HG03469 (cell line): Measurements from ENCODE around the gene WDR37.

ENCODE experiments used
- ATAC-seq: cut with Tn5 transposase; IDR thresholded peaks from one replicate; pipeline ENCODE4 v1.9.1; 2021; ENCODE audit warnings: mild to moderate bottlenecking, moderate library complexity, moderate number of reproducible peaks; ENCODE audit not compliant: unreplicated experiment

The WDR37 gene

GRCh38 chr10:1068380-1069361 is 12.5 kb downstream of the WDR37 start:
- no peak for ATAC-seq

DNA sequence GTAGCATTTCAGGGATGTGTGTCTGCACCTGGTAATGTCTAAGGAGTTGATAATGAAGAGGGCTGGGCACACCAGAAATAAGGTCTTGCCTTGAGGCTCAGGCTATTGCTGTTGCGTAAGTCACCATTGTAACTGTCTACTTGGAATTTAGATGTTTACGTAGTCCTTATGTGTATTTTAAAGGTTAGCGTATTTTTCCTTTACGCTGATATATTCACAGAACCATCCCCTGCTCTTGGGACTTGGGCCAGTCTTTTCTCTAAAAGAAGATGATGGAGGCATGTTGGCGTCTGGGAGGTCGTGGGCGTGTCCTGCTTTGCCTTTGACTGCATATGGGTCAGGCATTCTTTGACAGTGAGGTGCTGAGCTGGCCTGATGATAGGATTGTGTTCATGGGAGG is 14.7 kb downstream of the WDR37 start:
- ATAC-seq = no peak

DNA sequence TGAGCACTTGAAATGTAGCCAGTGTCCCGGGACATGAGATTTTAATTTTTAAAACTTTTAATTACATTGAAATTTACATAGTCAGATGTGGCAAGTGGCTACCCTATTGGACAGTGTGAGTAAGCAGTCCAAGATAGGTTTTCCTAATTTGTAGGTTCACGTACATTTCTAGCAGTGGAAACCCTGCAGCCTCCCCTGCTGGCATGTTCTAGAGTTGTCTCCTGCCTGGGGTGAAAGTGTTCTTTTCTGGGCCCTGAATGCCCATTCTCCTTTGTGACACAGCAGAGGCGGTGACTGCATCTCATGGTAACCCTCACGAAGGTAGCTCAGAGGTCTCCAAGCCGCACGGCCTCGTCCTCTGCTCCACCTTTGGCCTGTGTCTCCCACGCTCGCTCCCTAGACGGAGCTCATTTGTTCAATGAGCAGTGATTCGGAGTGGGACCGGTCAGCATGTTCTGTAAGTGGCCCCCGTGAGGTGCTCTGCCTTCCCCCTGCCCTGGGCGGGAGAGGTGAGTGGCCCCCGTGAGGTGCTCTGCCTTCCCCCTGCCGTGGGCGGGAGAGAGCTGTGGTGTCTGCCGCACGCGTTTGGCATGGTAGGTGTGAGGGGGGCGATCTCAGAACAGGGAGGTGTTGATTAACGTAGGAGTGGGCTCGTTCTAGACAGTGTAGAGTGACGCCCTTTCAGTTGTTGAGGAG is 18.0 kb downstream of the WDR37 start:
- no peak for ATAC-seq

DNA sequence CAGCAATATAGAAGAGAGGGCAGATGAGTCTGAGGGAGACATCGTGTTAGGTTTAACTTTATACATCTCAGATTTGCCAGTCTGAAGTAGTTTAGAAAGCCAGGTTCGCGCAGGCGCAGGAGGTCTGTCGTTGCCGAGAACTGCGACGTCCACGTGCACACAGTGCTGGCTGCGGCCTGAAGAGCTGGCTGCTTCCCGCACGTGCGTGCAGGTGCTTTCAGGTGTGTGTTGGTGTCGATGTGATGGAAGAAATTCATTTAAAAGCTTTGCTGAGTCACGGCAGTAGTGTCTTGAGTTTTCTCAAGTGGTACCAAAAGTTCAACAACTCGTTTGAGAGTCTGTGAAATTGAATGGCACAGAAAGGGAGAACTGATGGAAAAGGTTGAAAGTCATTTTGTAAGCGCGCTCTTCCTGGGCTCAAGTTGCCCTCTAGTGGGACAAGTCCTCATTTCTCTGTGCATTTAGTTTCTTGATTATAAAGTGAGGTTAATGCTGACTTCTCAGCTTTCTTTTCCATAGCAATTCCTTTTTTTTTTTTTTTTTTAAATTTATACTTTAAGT is 18.6 kb downstream of the WDR37 start:
- no peak for ATAC-seq

DNA sequence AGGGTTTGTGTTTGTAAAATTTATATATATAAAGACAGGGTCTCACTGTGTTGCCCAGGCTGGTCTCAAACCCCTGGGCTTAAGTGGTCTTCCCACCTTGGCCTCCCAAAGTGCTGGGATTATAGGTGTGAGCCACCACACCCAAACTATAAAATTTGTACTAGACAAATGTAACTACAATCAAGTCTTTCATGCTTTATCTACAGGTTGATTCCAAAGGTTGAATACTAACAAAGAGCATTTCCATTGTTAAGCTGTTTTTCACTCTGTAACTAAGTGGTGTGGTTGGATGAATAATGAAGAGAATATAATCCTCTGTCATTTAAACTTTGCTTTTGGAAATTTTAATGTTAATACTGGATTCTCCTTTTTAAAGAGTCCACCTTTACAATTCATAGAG is 22.5 kb downstream of the WDR37 start:
- ATAC-seq = no peak

DNA sequence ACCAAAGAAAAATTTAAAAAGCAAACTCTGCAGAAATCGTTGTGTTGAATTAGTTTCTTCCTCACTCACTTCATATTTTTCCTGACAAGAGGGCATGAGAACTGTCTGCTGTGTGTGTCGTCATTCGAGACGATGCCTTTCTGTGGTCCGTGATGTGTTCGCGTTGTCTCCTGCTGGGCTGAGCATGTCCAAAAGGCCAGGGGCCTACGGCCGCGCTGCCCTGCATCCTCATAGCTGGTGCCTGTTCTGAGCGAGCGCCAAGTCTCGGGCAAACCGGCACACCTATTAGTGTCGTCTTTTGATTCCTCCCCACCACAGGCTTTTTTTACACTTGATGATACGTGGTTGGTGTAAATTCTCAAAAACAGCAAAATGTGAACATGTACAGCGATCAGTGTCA is 27.4 kb downstream of the WDR37 start:
- ATAC-seq = no peak

DNA sequence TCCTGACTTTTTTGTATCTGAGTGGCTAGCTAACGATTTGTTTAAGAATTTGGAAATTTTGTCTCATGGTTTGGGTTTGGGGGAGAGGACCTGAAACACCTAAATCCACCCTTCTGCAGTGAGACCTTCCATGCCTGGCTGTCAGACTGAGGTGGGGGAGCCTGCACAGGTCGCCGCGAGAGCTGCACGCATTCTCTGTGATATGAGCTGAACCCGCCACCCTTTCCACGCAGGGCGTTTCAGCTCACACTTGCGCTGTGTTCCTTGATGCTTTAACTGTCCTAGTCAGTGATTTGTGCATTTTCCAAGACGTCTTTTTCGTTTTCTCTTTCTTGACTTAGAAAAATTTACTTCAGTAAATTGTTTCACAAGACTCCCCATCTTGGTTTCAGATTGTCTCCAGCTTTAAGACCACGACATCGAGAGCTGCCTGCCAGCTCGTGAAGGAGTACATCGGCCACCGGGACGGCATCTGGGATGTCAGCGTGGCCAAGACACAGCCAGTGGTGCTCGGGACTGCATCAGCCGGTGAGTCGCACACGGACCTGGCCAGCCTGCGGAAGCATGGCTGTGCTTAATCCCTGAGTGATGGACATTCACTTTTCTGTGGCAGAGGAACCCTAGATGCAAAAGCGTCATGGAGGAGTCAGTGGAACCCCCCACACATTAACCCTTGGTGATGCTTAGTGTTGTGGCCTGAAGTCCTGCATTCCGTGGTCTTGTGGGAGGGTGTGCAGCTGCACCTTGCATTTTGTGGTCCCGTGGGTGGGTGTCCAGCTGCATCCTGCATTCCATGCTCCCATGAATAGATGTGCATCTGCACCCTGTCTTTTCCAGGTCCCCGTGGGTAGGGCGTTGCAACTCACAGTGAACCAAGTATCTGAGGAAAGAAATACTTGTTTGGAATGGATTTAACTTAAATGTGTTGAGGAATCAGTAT is 28.1 kb downstream of the WDR37 start:
- no peak for ATAC-seq

DNA sequence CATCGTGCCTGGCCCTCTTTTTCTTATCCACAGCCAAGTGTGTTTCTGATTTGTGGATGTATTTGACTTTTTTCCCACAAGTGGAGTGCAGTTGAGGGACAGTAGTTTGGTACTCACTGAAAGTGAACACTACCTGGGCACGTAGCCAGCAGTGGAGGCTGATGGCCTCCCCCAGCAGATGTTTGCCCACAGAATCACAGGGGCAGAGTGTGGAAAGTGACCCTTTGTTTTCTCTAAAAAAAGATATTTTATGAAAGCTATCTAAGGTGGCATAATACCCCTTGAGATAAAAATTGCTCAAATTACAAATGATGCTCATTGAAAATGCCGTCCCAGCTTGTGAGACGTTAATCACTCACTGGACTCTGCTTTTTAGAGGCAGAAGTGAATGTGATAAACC is 29.1 kb downstream of the WDR37 start:
- ATAC-seq = no peak

GRCh38 chr10:1086787-1087186 is 30.6 kb downstream of the WDR37 start:
- no peak for ATAC-seq

- ATAC-seq = no peak
Measured at GRCh38 chr10:1089017-1089689, 33.0 kb downstream of the WDR37 start.

DNA sequence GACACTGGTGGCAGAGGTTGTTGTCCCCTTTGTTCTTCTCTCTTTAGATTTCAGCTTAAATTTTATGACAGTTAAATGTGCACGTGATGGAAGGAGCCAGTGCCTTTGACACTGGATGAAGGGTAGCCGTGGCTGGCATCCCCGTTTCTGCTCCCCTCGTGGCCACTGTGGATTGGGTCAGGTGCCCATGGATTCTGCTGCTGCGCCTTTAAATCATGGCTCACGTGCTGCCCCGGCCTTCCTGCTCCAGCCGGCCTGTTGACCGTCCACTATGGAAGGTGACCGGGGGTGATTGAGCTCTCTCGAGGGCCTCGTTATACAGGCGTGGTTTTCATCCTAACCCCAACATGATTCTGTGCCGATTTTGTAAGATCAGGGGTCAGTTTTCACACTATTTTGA is 34.5 kb downstream of the WDR37 start:
- ATAC-seq = no peak

GRCh38 chr10:1093696-1094095 is 37.5 kb downstream of the WDR37 start:
- ATAC-seq = no peak

GRCh38 chr10:1094112-1095057 is 38.2 kb downstream of the WDR37 start:
- peak; percentile 74 for ATAC-seq

- no peak for ATAC-seq
Measured at GRCh38 chr10:1095498-1095897, 39.3 kb downstream of the WDR37 start.

GRCh38 chr10:1096287-1096889 is 40.2 kb downstream of the WDR37 start:
- ATAC-seq = no peak

GRCh38 chr10:1097436-1097835 is 41.3 kb downstream of the WDR37 start:
- ATAC-seq = no peak

GRCh38 chr10:1100143-1100542 is 44.0 kb downstream of the WDR37 start:
- no peak for ATAC-seq

GRCh38 chr10:1100691-1101368 is 44.6 kb downstream of the WDR37 start:
- ATAC-seq = no peak
